ENCODE data around the gene NDUFS6.
"Not testable (repeated sequence)": the region's sequence is repeated elsewhere in the genome, so short reads cannot be mapped to it uniquely, and the experiment has no call there.

Gene NDUFS6

DNA sequence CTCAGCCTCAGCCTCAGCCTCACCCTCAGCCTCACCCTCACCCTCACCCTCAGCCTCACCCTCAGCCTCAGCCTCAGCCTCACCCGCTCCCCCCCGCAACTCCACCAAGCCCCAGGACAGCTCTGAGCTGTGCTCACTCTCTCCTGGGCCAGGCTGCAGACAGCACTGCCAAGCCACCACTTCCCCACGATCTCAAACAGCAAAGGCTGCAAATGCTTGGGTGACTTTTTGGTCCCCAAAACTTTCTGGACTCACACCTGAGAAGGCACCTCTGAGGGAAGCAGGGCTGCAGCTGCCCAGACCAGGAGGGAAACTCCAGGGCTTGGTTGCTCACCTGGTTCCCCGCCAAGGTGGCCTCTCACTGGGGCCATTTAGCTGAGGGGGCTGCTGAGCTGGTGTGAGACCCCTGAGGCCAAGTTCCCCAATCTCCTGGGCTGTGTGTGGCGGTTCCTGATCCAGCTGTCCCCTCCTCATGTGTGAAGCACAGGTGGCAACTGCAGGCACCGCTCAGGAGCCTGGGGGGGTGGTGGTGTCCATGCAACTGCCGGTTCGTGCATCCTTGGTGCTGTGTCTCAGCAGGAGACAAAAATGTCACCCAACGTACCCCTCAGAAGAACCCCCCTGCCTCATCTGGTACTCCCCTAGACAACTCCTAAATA is 19.4 kb upstream of the NDUFS6 start:
- no peak for DNase-seq (ENCODE audit: low read depth in 2 of 3, low spot score in 1 of 3)

DNA sequence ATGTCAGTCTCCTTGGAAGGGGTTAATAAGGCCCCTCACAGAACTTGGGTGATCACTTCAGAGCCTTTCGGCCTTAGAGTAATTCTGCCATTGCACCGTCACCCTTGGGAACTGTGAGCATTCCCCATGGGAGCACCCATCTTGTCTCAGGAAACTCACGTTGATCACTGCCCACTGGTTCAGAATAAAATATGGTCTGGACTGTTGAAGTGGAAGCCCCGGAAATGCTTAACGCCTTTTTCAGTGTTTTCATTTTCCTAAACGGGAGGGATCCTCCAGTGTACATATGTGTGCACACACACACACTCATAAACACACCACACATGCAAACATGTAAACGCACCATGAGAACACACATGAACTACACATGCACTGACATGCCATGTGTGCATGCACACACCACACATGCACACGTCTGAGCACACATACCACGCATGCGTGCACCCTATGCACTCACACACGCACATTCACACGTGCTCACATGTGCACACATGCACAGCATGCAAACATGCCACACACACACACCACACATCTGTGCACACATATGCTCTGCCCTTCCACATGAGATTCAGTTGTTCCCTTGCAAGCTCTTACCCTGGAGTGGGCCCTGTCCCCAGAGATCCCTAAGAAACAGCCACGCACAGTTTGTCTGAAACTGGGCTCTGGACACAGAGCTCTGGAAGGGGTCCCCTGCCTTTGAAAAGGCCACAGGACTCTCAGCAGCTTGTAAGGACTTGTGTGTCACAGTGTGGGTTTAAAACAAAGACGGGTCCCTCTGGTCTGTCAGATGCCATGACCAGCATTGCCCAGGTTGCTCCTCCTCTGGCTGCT is 18.6 kb upstream of the NDUFS6 start:
- DNase-seq (ENCODE audit: low read depth in 2 of 3, low spot score in 1 of 3) = no peak

- DNase-seq (ENCODE audit: low read depth in 2 of 3, low spot score in 1 of 3) = no peak
These were observed 18.0 kb upstream of the NDUFS6 start for GRCh38 chr5:1783216-1783554.

- no peak for DNase-seq (ENCODE audit: low read depth in 2 of 3, low spot score in 1 of 3)
These were observed 16.8 kb upstream of the NDUFS6 start for GRCh38 chr5:1784197-1785050.

DNA sequence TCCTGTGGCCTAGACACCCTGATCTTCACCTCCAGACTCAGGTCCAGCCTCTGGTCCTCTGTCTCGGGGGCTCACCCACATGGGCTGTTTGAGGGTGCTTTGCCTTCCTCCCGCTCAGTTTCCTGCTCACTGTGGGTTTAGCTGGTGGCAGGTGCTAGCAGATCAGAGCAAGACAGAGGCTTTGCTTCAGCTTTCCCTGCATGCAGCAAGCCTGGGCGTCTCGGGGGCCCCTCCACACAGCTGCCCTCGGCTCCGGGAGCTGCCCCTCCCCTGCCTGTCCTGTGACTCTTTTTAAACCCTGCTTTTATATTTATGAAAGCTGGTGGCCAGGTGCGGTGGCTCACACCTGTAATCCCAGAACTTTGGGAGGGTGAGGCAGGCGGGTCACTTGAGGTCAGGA is 16.1 kb upstream of the NDUFS6 start:
- no peak for DNase-seq (ENCODE audit: low read depth in 2 of 3, low spot score in 1 of 3)

GRCh38 chr5:1785984-1786383 is 15.2 kb upstream of the NDUFS6 start:
- no peak for DNase-seq (ENCODE audit: low read depth in 2 of 3, low spot score in 1 of 3)

GRCh38 chr5:1786621-1787471 is 14.4 kb upstream of the NDUFS6 start:
- no peak for DNase-seq (ENCODE audit: low read depth in 2 of 3, low spot score in 1 of 3)

DNA sequence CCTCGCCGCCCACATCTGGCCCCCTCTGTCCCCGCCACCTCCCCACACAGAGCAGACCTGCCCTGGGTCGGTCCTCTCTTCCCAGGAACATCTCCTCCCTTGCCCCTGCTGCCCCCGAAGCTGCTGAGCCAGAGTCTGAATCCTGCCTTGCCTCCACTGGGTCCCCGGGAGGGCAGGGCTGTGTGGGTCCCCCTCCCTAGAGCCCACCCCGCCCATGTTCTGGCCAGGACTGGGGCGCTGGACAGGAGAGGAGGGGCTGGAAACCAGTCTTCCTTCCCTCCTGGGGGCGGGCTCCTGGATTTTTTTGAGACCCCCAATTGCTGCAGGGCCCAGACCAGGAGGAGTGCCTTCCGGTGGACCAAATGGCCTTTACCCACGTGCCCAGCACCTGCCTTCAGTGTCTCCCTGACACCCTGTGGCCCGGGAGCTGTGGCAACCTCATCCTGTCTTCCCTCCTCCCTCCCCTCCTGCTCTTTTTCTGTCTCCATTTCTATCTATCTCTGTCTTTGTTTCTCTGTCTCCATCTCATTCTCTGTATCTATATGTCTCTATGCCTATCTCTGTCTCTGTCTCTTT is 13.6 kb upstream of the NDUFS6 start:
- DNase-seq (ENCODE audit: low read depth in 2 of 3, low spot score in 1 of 3) = no peak

DNA sequence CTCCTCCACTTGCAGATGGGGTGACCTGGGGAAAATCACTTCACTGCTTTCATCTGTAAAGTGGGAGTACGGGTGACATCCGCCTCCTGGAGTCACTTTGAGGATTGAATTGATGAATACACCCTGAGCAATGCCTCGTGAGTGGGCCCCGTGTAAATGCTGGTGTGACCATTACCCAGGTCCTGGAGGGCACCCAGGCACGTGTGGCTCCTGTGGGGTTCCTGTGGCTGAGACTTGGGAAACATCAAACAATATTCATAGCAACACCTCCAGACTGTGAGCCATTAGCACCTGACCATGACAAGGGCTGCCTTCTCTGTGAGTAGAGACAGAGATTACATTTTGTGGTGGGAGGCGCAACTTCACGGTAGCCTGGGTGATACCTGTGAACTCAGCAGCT is 13.0 kb upstream of the NDUFS6 start:
- no peak for DNase-seq (ENCODE audit: low read depth in 2 of 3, low spot score in 1 of 3)

GRCh38 chr5:1788828-1789227 is 12.4 kb upstream of the NDUFS6 start:
- no peak for DNase-seq (ENCODE audit: low read depth in 2 of 3, low spot score in 1 of 3)

DNA sequence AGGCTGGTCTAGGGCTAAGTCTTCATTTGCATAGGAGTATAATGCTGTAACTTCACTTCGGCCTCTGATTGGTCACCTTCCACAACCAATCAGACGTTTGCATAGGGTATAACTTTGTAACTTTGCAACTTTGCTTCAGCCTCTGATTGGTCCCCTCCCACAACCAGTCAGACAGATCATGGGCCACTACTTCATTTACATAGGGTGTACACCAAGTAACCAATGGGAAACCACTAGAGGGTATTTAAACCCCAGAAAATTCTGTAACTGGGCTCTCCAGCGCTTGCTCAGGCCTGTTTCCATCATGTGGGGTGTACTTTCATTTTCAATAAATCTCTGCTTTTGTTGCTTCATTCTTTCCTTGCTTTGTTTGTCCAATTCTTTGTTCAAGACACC is 11.8 kb upstream of the NDUFS6 start:
- not testable (repeated sequence) for DNase-seq (ENCODE audit: low read depth in 2 of 3, low spot score in 1 of 3)

DNA sequence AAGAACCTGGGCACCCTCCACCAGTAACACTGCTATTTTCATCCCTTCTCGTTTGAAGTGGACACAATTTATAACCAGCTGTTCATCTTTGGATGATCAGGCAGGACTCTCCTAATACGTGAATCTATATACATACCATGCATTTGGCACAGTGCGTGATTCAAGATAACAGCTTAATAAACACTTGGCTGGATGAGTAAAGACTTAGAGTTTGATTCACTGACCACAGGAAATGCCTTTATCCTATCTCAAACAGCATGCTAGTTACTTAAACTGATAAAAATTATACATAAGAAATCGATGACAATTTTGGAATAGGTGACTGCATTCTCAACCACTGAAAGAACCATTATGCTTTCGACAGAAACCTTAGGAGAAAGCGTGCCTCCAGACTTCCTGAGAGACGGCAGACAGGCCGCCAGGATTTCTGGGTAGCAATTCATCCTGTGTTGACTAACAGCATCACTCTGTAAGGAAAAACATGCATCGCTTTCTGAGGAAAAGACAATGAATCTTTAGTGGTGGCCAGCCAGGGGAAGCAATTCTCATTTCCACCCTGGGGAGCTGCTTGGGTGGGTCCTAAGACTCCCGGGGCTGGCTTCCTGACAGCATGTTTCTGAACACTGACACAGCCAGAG is 11.3 kb upstream of the NDUFS6 start:
- no peak for DNase-seq (ENCODE audit: low read depth in 2 of 3, low spot score in 1 of 3)

GRCh38 chr5:1791176-1791575 is 10.0 kb upstream of the NDUFS6 start:
- no peak for DNase-seq (ENCODE audit: low read depth in 2 of 3, low spot score in 1 of 3)

DNA sequence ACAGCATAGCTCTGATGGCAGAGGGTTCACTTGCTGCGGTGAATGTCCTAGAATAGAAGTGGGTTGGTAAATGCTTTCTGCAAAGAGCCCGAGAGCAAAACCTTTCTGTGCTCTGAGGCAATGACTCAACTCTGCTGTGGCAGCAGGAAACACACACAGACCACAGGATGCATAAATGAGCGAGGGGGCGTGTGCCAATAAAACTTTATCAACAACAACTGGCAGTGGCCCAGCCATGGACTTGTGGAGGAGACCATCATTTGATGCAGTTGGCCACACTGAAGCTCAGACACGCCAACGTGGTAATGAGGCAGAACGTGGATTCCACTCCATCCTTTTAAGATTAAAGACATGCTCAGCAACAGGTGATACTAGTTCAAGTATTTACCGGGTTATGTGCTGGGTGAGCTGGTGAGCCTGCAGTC is 8.4 kb upstream of the NDUFS6 start:
- peak; percentile 65 to 79 (median 72) for DNase-seq (ENCODE audit: low read depth in 2 of 3, low spot score in 1 of 3)

- peak; percentile 35 to 53 (median 39) for DNase-seq (ENCODE audit: low read depth in 2 of 3, low spot score in 1 of 3)
These were observed 7.9 kb upstream of the NDUFS6 start for GRCh38 chr5:1793301-1793740.

- DNase-seq (ENCODE audit: low read depth in 2 of 3, low spot score in 1 of 3) = no peak
These were observed 7.0 kb upstream of the NDUFS6 start for GRCh38 chr5:1793966-1794900.

DNA sequence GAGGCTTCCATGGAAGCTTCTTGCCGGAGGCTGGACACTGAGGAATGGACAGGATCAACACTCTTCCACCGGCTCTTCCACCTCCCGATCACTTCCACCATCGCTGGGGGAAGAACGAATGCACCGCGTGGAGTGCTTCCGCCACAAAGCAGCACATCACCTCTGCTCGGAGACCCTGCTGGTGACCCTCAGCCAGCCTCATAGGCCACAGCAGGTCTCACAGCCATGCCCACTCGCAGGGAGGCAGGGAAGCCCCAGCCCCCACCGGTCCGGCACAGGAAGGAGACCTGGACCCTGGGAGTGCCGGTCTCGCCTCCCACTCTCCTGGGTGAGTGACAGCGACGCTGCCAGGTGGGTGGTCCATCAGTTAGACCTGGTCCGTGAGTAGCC is 6.3 kb upstream of the NDUFS6 start:
- DNase-seq (ENCODE audit: low read depth in 2 of 3, low spot score in 1 of 3) = no peak

DNA sequence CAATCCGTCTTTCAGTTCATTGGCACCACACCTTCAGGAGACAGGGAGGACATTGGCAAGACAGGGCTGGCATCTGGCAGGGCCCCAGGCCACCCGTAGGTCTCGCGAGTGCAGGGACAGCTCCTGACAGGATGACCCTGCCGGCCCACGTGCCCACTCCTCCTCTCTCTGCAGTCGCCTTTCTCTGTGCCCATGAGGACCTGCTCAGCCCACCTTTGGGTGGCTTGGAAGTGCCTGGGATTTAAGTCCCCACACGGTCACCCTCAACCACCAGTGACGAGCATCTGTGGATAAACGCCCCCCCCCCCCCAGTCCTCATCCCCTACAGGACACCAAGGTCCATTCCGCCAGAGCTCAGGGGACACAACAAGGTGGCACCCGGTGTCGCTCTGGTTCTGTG is 5.7 kb upstream of the NDUFS6 start:
- no peak for DNase-seq (ENCODE audit: low read depth in 2 of 3, low spot score in 1 of 3)

- no peak for DNase-seq (ENCODE audit: low read depth in 2 of 3, low spot score in 1 of 3)
These were observed 5.3 kb upstream of the NDUFS6 start for GRCh38 chr5:1795931-1796330.

Measured in stimulated activated CD4-positive, alpha-beta T cell treated with anti-CD3 and anti-CD28 coated beads, Interleukin-12 subunit alpha, Interleukin-12 subunit beta, amount 100 ng/mL, for 48 hours (primary cell).